Effector memory CD4-positive, alpha-beta T cell (primary cell): Measurements from ENCODE around the gene NFATC2.

Experiments used
- DNase-seq, 3 donors: peaks; one replicate each; pipeline ENCODE4 v3.0.0-alpha.2; 2020
- H3K27ac ChIP-seq: 2 replicates; pipeline ENCODE4 v1.7.0; 2013; ENCODE audit warnings: mild to moderate bottlenecking, low read length, moderate library complexity; ENCODE audit not compliant: insufficient read depth, poor library complexity, severe bottlenecking
- H3K27me3 ChIP-seq: replicated peaks from 2 replicates; pipeline ENCODE4 v1.7.0; 2013; ENCODE audit warnings: mild to moderate bottlenecking, low read length; ENCODE audit not compliant: insufficient read depth, control insufficient read depth, poor library complexity, severe bottlenecking
- H3K36me3 ChIP-seq: 2 replicates; pipeline ENCODE4 v1.7.0; 2013; ENCODE audit warnings: mild to moderate bottlenecking, low read length, moderate library complexity; ENCODE audit not compliant: control insufficient read depth, insufficient read depth
- H3K4me1 ChIP-seq: 2 replicates; pipeline ENCODE4 v1.7.0; 2013; ENCODE audit warnings: low read length, mild to moderate bottlenecking; ENCODE audit not compliant: control insufficient read depth, insufficient read depth, poor library complexity, severe bottlenecking
- H3K4me3 ChIP-seq: 2 replicates; pipeline ENCODE4 v1.7.0; 2013; ENCODE audit warnings: low read length, low read depth, mild to moderate bottlenecking; ENCODE audit not compliant: insufficient read depth, poor library complexity, severe bottlenecking
- H3K9me3 ChIP-seq: 2 replicates; pipeline ENCODE4 v1.7.0; 2013; ENCODE audit warnings: mild to moderate bottlenecking, low read length, moderate library complexity; ENCODE audit not compliant: control insufficient read depth

NFATC2 gene

GRCh38 chr20:51489611-51490010, 52.9 kb downstream of the NFATC2 start:
- peaks cover 23% of the 10 kb centered on the region for H3K36me3 ChIP-seq
- peaks cover 18% of the 10 kb centered on the region for H3K4me1 ChIP-seq
- no peak for DNase-seq
- no peak overlapping the region for H3K27ac ChIP-seq
- H3K4me3 ChIP-seq = no peak overlapping the region
- H3K27me3 ChIP-seq = no peaks in the 10 kb centered on the region
- H3K9me3 ChIP-seq = no peaks in the 10 kb centered on the region

DNA sequence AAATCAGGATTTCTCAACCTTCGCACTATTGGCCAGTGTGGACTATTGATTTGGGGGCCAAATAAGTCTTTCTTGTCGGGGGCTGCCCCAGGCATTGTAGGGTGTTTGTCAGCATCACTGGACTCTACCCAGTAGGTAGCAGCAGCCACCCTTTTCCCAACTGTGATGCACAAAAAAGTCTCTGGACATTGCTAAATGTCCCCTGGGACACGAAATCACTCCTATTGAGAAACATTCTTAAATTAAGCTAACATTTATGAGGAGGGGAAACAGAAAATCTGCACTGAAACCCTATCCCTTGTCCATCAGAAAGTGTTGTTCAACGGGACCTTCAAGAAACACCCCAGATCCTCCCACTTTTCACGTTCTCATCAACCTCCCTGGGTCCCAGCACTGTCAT, 54.2 kb downstream of the NFATC2 start:
- no peaks in the 10 kb centered on the region for H3K27me3 ChIP-seq
- DNase-seq = no peak
- peaks cover 29% of the 10 kb centered on the region for H3K36me3 ChIP-seq
- no peaks in the 10 kb centered on the region for H3K9me3 ChIP-seq
- H3K27ac ChIP-seq = no peak overlapping the region
- H3K4me3 ChIP-seq = no peak overlapping the region
- H3K4me1 ChIP-seq = peaks cover 5% of the 10 kb centered on the region

DNA sequence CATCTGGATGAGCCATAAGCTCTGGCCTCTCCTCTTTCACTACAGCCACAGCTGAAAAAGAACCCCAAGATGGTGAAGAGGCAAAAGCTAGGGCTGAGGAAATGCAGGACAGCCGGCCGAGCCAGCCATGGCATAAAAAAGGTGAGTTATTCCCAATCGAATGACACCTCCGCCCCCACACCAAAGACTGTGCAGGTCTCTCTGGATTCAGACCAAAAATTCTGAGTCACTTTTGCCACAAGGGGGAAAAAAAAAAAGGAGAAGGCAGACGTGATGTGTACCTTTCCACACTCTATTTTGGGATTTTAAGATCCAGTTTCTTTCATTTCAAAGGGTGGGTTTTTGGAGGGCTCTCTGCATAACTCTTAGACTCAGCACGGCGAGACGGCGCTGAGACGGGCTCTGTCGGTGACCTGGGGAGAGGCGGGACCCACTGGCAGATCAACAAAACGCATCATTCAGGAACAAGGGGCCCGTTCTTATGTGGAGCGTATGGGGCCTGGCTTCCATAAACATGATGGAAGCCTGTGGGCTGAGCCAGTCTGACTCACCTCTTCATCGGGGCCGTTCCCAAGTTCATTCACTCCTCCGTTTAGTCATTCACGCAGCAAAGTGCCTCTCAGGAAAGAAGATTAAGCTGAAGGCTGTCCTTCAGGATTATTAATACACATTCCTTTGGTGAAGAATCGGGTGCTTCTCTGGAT, 54.8 kb downstream of the NFATC2 start:
- no peak for DNase-seq
- Histone ChIP-seq H3K27me3 (no peaks in the 10 kb centered on the region), H3K9me3 (no peaks in the 10 kb centered on the region), H3K4me1 (no peaks in the 10 kb centered on the region), H3K27ac (no peak overlapping the region), H3K36me3 (peaks cover 29% of the 10 kb centered on the region), H3K4me3 (no peak overlapping the region)

DNA sequence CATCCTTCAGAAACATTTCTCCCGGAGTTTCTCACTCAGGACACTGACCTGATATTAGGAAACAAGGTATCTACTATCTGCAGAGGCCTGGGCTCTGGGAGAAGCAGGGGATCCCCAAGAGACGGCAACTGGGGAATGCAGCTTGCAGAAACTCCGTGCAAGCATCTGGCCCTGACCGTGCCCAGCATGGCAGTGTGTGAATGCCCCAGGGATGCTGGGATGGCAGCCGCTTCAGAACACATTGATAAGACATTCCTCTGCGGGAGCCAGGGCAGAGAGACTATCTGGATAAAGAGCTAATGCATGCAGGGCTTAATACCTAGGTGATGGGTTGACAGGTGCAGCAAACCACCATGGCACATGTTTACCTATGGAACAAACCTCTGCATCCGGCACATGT, 55.4 kb downstream of the NFATC2 start:
- H3K27me3 ChIP-seq = no peaks in the 10 kb centered on the region
- H3K4me3 ChIP-seq = no peak overlapping the region
- no peak overlapping the region for H3K27ac ChIP-seq
- DNase-seq = no peak
- peaks cover under 1% of the 10 kb centered on the region for H3K4me1 ChIP-seq
- peaks cover 28% of the 10 kb centered on the region for H3K36me3 ChIP-seq
- H3K9me3 ChIP-seq = no peaks in the 10 kb centered on the region

DNA sequence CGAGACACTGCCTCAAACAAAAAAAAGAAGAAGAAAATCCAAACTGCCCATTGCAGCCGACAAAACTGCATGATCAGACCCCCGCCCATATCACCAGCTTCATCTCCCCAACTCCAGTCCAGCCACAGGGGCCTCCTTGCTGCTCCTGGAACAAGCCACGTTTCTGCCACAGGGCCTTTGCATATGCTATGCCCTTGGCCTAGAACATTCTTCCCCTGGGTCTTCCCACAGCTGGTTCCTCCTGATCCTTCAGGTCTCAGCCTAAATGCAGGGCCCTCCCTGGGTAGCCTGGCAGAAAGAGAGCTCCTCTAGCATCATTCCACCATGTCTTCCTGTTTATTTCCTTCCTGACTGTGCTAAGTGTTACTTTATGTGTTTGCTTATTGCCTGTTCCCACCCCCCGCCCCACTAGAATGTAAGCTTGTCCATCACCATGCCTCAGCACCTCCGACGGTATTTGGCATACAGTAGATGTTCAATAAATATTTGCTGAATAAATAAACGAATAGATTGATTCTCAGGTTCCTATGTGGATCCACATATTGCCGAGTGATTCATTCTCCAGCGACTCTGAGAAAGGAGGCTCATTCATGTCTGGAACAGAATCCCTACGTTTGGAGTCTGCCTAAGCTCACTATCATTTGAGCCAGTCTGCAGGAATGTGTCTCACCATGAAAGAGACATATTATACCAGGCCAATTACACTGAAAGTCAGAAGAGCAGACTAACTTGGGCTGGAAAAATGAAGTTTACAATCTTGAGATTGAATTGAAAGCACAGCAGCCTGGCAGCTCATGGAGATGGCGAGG, 56.1 kb downstream of the NFATC2 start:
- H3K9me3 ChIP-seq = no peaks in the 10 kb centered on the region
- H3K36me3 ChIP-seq = peaks cover 25% of the 10 kb centered on the region
- no peak overlapping the region for H3K4me3 ChIP-seq
- peaks cover 7% of the 10 kb centered on the region for H3K4me1 ChIP-seq
- DNase-seq = no peak
- no peaks in the 10 kb centered on the region for H3K27me3 ChIP-seq
- H3K27ac ChIP-seq = no peak overlapping the region

GRCh38 chr20:51484831-51485230, 57.7 kb downstream of the NFATC2 start:
- Histone ChIP-seq H3K9me3 (no peaks in the 10 kb centered on the region), H3K4me1 (peaks cover 22% of the 10 kb centered on the region), H3K27ac (no peak overlapping the region), H3K36me3 (peaks cover 25% of the 10 kb centered on the region), H3K27me3 (no peaks in the 10 kb centered on the region), H3K4me3 (no peak overlapping the region)
- DNase-seq = no peak

GRCh38 chr20:51484141-51484815, 58.2 kb downstream of the NFATC2 start:
- Histone ChIP-seq H3K27me3 (no peaks in the 10 kb centered on the region), H3K4me3 (no peak overlapping the region), H3K36me3 (peaks cover 19% of the 10 kb centered on the region), H3K27ac (no peak overlapping the region), H3K4me1 (peaks cover 22% of the 10 kb centered on the region), H3K9me3 (no peaks in the 10 kb centered on the region)
- no peak for DNase-seq

DNA sequence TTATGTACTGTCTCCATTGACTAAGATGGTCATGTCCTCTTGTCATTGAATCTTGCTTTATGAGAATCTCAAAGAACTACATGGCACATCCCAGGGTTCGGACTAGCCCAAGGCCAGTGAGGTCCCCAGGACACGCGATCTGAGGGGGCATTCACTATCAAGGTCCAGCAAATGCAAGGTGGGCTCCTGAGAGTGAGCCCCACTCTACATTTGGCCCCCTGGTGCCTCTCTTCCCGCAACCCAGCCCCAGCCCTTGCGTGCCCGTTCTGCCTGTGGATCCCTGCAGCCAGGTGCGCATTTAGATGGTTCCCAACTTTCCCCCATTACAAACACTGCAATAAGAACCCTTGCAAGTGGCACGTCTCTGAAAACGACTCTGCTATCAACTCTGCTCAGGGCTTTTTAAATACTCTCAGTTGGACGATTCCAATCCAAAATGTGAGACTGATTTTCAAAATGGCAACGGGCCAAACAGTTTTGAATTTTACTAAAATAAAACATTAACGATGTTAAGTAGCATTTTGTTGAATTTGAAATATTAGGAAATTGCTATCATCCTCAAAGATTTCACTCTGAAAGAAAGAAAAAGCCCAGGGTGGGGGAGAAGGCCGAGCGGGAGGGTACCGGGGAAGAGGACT, 59.6 kb downstream of the NFATC2 start:
- Histone ChIP-seq H3K9me3 (no peaks in the 10 kb centered on the region), H3K4me1 (peaks cover 22% of the 10 kb centered on the region), H3K36me3 (peaks cover 23% of the 10 kb centered on the region), H3K27ac (no peak overlapping the region), H3K27me3 (no peaks in the 10 kb centered on the region), H3K4me3 (no peak overlapping the region)
- no peak for DNase-seq

DNA sequence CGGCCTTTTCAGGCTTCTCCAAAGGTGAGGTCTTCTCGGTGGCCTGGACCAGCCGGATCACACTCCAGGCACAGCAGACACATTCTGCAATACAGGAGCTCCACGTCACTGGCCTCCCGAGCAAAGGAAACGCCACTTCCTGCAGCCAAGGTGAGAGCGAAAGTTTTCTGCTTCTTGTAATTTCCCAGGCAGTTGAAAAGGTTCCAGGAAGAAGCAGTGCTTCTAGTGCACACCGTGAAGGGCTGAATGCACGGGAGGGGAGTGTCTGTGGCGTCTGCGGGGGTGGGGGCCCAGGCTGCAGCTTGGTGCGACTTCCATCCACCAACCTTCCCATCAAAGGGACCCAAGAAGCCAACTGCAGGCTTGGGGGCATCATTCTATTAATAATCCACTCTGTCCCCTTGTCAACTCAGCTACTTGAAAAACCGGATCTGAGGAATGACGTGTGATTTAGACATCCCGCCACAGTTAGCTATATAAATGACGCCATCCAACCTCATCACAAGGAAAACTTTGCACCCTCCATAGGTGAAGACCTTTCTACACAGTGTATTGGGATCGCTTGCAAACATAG, 61.1 kb downstream of the NFATC2 start:
- Histone ChIP-seq H3K36me3 (peaks cover 17% of the 10 kb centered on the region), H3K27ac (peak overlapping the region; percentile 52), H3K27me3 (no peaks in the 10 kb centered on the region), H3K4me3 (no peak overlapping the region), H3K9me3 (no peaks in the 10 kb centered on the region), H3K4me1 (peaks cover 22% of the 10 kb centered on the region)
- peak; percentile 16 to 40 (median 25) for DNase-seq
